HCT116 (cell line): ENCODE data around the gene CHST12. TPM values are rescaled to one million over a fixed set of nuclear protein-coding genes. Genes with fewer than 3 reads are reported as not detected.

Experiments
- ATAC-seq: fragments of 200-7000 bp; cut with Tn5 transposase; 2 replicates; pipeline ENCODE4 v1.9.1; 2020; ENCODE audit warnings: mild to moderate bottlenecking, moderate library complexity
- BruUV-seq: library from RNA; stranded (reverse); fragments of 400-500 nt; replicated peaks from 2 replicates; lab custom pipeline; 2021; lab: Mats Ljungman, UMichigan
- CTCF ChIA-PET: fragments of 300-600 bp; sonication (Branson Sonifier 250); formaldehyde crosslinking; loops from one replicate; lab custom pipeline; 2021; ENCODE audit warnings: antibody characterized with exemption; lab: Charles Lee
- POLR2A ChIA-PET: fragments of 300-600, 350-600 bp; sonication (Branson Sonifier 250); formaldehyde crosslinking; loops from one replicate; lab custom pipeline; 2021; ENCODE audit warnings: antibody characterized with exemption; lab: Charles Lee
- RAD21 ChIA-PET, 2 experiments: fragments of 300-600 bp; sonication (Branson Sonifier 250); formaldehyde crosslinking; loops; one replicate each; lab custom pipeline; 2023; ENCODE audit warnings: low total read pairs in 2 of 2; ENCODE audit not compliant: uncharacterized antibody in 2 of 2, unreplicated experiment in 2 of 2, low non-redundant PET in 1 of 2; lab: Charles Lee
- DNase-seq: peaks from one replicate; pipeline ENCODE4 v3.0.0-alpha.2; 2010; ENCODE audit warnings: low read depth, low spot score
- H2AFZ ChIP-seq: fragments of 200-600 bp; shearing (Covaris generic), sonication (generic); 2 replicates; pipeline ENCODE4 v1.6.1; 2017; ENCODE audit warnings: low read depth, mixed run types, mixed read lengths, antibody characterized with exemption, low read length; ENCODE audit not compliant: poor library complexity, severe bottlenecking
- H3K27ac ChIP-seq: 2 replicates; pipeline ENCODE4 v1.5.1; 2012; ENCODE audit warnings: low read depth, low read length
- H3K27me3 ChIP-seq: fragments of 200-600 bp; sonication (generic); 2 replicates; pipeline ENCODE4 v1.6.1; 2016; ENCODE audit warnings: mixed run types, low read length, mixed read lengths; ENCODE audit not compliant: insufficient read depth
- H3K36me3 ChIP-seq, 2 experiments: fragments of 200-500 bp in 1 of 2; fragments of 200-600 bp in 1 of 2; sonication (Bioruptor generic) in 1 of 2; sonication (generic) in 1 of 2; 2 replicates each; pipeline versions ENCODE4 v1.5.1 to v1.6.1; 2014 to 2016; ENCODE audit warnings: low read length in 2 of 2, inconsistent platforms in 1 of 2, mixed read lengths in 1 of 2, mixed run types in 1 of 2; ENCODE audit not compliant: insufficient read depth in 2 of 2, control insufficient read depth in 1 of 2
- H3K4me1 ChIP-seq, 2 experiments: fragments of 200-600 bp in 1 of 2; sonication (generic) in 1 of 2; 2 replicates each; pipeline versions ENCODE4 v1.5.1 to v1.6.1; 2012 to 2017; ENCODE audit warnings: low read length in 2 of 2, inconsistent platforms in 1 of 2, mild to moderate bottlenecking in 1 of 2, mixed read lengths in 1 of 2, mixed run types in 1 of 2, moderate library complexity in 1 of 2; ENCODE audit not compliant: insufficient read depth in 2 of 2, control insufficient read depth in 1 of 2
- H3K4me2 ChIP-seq: fragments of 200-600 bp; sonication (generic); 2 replicates; pipeline ENCODE4 v1.6.1; 2017; ENCODE audit warnings: mixed run types, low read length, mixed read lengths
- H3K4me3 ChIP-seq, 2 experiments: fragments of 200-600 bp in 1 of 2; sonication (generic) in 1 of 2; replicated peaks in 1 of 2; 2 replicates each; pipeline ENCODE4 v1.5.1; 2011 to 2016; ENCODE audit warnings: low read length in 2 of 2, control low read depth in 1 of 2, low read depth in 1 of 2, mild to moderate bottlenecking in 1 of 2, mixed read lengths in 1 of 2, mixed run types in 1 of 2
- H3K79me2 ChIP-seq: fragments of 200-600 bp; sonication (generic); 2 replicates; pipeline ENCODE4 v1.6.1; 2017; ENCODE audit warnings: mild to moderate bottlenecking, mixed run types, low read length, moderate library complexity, mixed read lengths; ENCODE audit not compliant: insufficient read depth
- H3K9ac ChIP-seq: fragments of 200-600 bp; sonication (generic); 2 replicates; pipeline ENCODE4 v1.6.1; 2016; ENCODE audit warnings: low read length, mixed read lengths
- H3K9me2 ChIP-seq: fragments of 200-600 bp; sonication (generic), shearing (Covaris generic); 2 replicates; pipeline ENCODE4 v1.6.1; 2017; ENCODE audit warnings: mixed run types, mild to moderate bottlenecking, moderate library complexity; ENCODE audit not compliant: insufficient read depth
- H3K9me3 ChIP-seq, 2 experiments: fragments of 200-500 bp in 1 of 2; fragments of 200-600 bp in 1 of 2; sonication (Bioruptor generic) in 1 of 2; sonication (generic) in 1 of 2; 2 replicates each; pipeline ENCODE4 v1.6.1; 2014 to 2017; ENCODE audit warnings: low read length in 2 of 2, mixed read lengths in 2 of 2, inconsistent platforms in 1 of 2, low read depth in 1 of 2, mild to moderate bottlenecking in 1 of 2, mixed run types in 1 of 2, moderate library complexity in 1 of 2; ENCODE audit not compliant: control insufficient read depth in 1 of 2, insufficient read depth in 1 of 2
- H4K20me1 ChIP-seq: fragments of 200-600 bp; sonication (generic), shearing (Covaris generic); 2 replicates; pipeline ENCODE4 v1.6.1; 2017; ENCODE audit warnings: mixed run types, mild to moderate bottlenecking, moderate library complexity; ENCODE audit not compliant: insufficient read depth
- CEBPB ChIP-seq: IDR thresholded peaks from 2 replicates; pipeline ENCODE4 v1.6.1; 2012; ENCODE audit warnings: low read depth
- ELF1 ChIP-seq: IDR thresholded peaks from 2 replicates; pipeline ENCODE4 v1.6.1; 2012; ENCODE audit warnings: low read depth, borderline replicate concordance
- EZH2 ChIP-seq: fragments of 200-600 bp; sonication (generic); IDR thresholded peaks from 2 replicates; pipeline ENCODE4 v1.6.1; 2017; ENCODE audit warnings: antibody characterized with exemption, mixed run types
- EZH2phosphoT487 ChIP-seq: fragments of 200-600 bp; IDR thresholded peaks from 2 replicates; pipeline ENCODE4 v1.6.1; 2018; ENCODE audit warnings: antibody characterized with exemption, borderline replicate concordance
- JUND ChIP-seq: IDR thresholded peaks from 2 replicates; pipeline ENCODE4 v1.6.1; 2012
- SIN3A ChIP-seq: IDR thresholded peaks from 2 replicates; pipeline ENCODE4 v1.6.1; 2012; ENCODE audit warnings: low read depth
- YY1 ChIP-seq: IDR thresholded peaks from 2 replicates; pipeline ENCODE4 v1.6.1; 2011; ENCODE audit warnings: low read length, low read depth, moderate library complexity, mild to moderate bottlenecking; ENCODE audit not compliant: insufficient replicate concordance; ENCODE audit errors: extremely low read depth
- ZBTB33 ChIP-seq: IDR thresholded peaks from 2 replicates; pipeline ENCODE4 v1.6.1; 2011; ENCODE audit warnings: mild to moderate bottlenecking, low read length, moderate library complexity; ENCODE audit not compliant: insufficient replicate concordance; ENCODE audit errors: extremely low read depth
- intact Hi-C: fragments of 100-400 bp; cut with micrococcal nuclease; formaldehyde crosslinking; loops from 2 replicates; pipeline ENCODE4 v1.10.0; 2022
- total RNA-seq: library from RNA; stranded (reverse); gene quantifications from one replicate; pipeline ENCODE4 v1.2.1, GENCODE V29; 2021; ENCODE audit not compliant: unreplicated experiment
- TF ChIP-seq, protein P1 (sequence below), 3 experiments: fragments of 200-600 bp in 1 of 3; sonication (generic) in 1 of 3; IDR thresholded peaks in 2 of 3; conservative IDR thresholded peaks in 1 of 3; 2 replicates each; pipeline ENCODE4 v1.5.1; 2012 to 2017; ENCODE audit warnings: low read depth in 2 of 3, low read length in 2 of 3, antibody characterized with exemption in 1 of 3, borderline replicate concordance in 1 of 3, control low read depth in 1 of 3, mild to moderate bottlenecking in 1 of 3, mixed read lengths in 1 of 3, mixed run types in 1 of 3, moderate library complexity in 1 of 3; ENCODE audit not compliant: insufficient read depth in 1 of 3
- TF ChIP-seq, protein P2 (sequence below): IDR thresholded peaks from 2 replicates; pipeline ENCODE4 v1.6.1; 2012

Gene CHST12
- total RNA-seq, 1 experiment from 2014 or later = 14.2 TPM

DNA sequence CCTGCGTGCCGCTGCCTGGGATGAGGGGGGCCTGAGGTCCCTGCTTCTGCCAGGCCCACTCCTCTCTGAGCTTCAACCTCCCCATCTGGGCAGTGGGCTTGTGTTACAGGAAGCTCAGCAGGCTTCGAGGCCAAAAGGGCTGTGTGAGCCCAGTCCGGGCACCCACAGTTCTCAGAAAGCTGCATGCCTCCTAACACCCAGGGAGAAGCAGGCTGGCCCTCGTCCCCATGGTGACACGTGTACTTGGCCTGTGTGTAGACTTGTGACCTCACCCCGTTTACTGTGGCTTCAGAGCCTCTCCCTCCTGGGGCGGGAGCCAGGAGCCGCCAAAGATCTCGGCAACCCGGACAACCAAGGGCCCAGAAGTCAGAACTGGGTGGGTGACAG is 75.0 kb downstream of the CHST12 start (continued):
- no peak for TF ChIP-seq ZBTB33

- Histone ChIP-seq H3K4me3 (no peak overlapping the region), H3K27ac (no peak overlapping the region), H3K9me2 (no peaks in the 10 kb centered on the region), H3K9me3 (peaks cover 3 to 12% of the 10 kb centered on the region in 2 experiments; a peak in 2 of 4 replicates), H3K4me2 (no peak overlapping the region), H2AFZ (no peak overlapping the region)
- POLR2A ChIA-PET = interaction anchor here (1.9 kb wide), 1 partner anchor 10 kb away, joined by 4 read pairs; no protein-coding TSS in a partner anchor
- TF ChIP-seq ELF1 (no peak), YY1 (no peak), SIN3A (no peak), CEBPB (no peak), JUND (no peak), EZH2 (no peak), EZH2phosphoT487 (no peak)
- TF ChIP-seq, protein P1, sequence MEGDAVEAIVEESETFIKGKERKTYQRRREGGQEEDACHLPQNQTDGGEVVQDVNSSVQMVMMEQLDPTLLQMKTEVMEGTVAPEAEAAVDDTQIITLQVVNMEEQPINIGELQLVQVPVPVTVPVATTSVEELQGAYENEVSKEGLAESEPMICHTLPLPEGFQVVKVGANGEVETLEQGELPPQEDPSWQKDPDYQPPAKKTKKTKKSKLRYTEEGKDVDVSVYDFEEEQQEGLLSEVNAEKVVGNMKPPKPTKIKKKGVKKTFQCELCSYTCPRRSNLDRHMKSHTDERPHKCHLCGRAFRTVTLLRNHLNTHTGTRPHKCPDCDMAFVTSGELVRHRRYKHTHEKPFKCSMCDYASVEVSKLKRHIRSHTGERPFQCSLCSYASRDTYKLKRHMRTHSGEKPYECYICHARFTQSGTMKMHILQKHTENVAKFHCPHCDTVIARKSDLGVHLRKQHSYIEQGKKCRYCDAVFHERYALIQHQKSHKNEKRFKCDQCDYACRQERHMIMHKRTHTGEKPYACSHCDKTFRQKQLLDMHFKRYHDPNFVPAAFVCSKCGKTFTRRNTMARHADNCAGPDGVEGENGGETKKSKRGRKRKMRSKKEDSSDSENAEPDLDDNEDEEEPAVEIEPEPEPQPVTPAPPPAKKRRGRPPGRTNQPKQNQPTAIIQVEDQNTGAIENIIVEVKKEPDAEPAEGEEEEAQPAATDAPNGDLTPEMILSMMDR (IDR thresholded peaks at IDR 0.05 in 2 of 3, conservative IDR thresholded peaks at IDR 0.05 in 1 of 3; ENCODE audit: borderline replicate concordance in 1 of 3, insufficient read depth in 1 of 3, low read depth in 2 of 3, low read length in 2 of 3) = no peak
- TF ChIP-seq, protein P2, sequence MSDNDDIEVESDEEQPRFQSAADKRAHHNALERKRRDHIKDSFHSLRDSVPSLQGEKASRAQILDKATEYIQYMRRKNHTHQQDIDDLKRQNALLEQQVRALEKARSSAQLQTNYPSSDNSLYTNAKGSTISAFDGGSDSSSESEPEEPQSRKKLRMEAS = no peak
- TF ChIP-seq, all 23 proteins: peak for 0
- H3K79me2 ChIP-seq = no peaks in the 10 kb centered on the region
- H4K20me1 ChIP-seq = no peaks in the 10 kb centered on the region
- BruUV-seq = no TSS peak
- intact Hi-C loops = no loop called here
- H3K4me1 ChIP-seq = peaks cover 7 to 11% of the 10 kb centered on the region in 2 experiments; a peak in 2 of 4 replicates
- ATAC-seq (no peak), DNase-seq (no peak)
- RAD21 ChIA-PET = no interaction called here
- H3K9ac ChIP-seq = no peak overlapping the region
- CTCF ChIA-PET = interaction anchor here (2.5 kb wide), 1 partner anchor 10 kb away, joined by 10 read pairs; no protein-coding TSS in a partner anchor
- H3K27me3 ChIP-seq = no peaks in the 10 kb centered on the region
- no peaks in the 10 kb centered on the region for H3K36me3 ChIP-seq
Observed at GRCh38 chr7:2478800-2479199, 75.4 kb downstream of the CHST12 start.
